ENCODE data around the gene CALN1. TPM values are rescaled to one million over a fixed set of nuclear protein-coding genes. Genes with fewer than 3 reads are reported as not detected.

CALN1 gene
- total RNA-seq, 1 donor from 2014 or later, result not detected

DNA sequence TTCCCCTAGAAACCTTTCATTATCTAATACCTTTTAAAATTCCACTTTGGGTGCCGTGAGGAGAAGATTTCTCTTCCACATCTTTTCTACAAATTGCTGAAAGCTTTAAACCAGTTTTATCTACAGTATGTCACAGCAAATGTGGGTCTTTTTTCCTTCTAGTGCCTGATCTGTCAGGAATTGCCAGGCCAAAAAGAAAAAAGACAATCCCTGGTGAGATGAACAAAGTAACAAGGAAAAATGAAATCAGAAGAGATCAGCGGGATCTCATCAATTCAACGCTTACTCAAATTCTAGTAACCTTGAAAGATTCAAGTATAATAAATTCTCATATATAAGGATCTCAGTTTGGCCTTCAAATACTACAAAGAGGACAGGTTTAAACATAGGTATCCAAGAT, 449.5 kb downstream of the CALN1 start:
- H3K27me3 Mint-ChIP-seq (ENCODE audit: unreplicated experiment), result no peaks in the 10 kb centered on the region
- no peaks in the 10 kb centered on the region for H3K36me3 Mint-ChIP-seq (ENCODE audit: unreplicated experiment)
- no peaks in the 10 kb centered on the region for H3K4me1 Mint-ChIP-seq (ENCODE audit: unreplicated experiment)
- peaks cover 20% of the 10 kb centered on the region for H3K9me3 Mint-ChIP-seq (ENCODE audit: unreplicated experiment)
- TF ChIP-seq, protein P1, sequence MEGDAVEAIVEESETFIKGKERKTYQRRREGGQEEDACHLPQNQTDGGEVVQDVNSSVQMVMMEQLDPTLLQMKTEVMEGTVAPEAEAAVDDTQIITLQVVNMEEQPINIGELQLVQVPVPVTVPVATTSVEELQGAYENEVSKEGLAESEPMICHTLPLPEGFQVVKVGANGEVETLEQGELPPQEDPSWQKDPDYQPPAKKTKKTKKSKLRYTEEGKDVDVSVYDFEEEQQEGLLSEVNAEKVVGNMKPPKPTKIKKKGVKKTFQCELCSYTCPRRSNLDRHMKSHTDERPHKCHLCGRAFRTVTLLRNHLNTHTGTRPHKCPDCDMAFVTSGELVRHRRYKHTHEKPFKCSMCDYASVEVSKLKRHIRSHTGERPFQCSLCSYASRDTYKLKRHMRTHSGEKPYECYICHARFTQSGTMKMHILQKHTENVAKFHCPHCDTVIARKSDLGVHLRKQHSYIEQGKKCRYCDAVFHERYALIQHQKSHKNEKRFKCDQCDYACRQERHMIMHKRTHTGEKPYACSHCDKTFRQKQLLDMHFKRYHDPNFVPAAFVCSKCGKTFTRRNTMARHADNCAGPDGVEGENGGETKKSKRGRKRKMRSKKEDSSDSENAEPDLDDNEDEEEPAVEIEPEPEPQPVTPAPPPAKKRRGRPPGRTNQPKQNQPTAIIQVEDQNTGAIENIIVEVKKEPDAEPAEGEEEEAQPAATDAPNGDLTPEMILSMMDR (IDR thresholded peaks at IDR 0.05), result no peak
- no peak overlapping the region for H3K27ac Mint-ChIP-seq (ENCODE audit: unreplicated experiment)
- no peak for DNase-seq (ENCODE audit: extremely low spot score, unreplicated experiment)
- H3K4me3 Mint-ChIP-seq (ENCODE audit: unreplicated experiment), result no peak overlapping the region

- H3K27me3 Mint-ChIP-seq (ENCODE audit: unreplicated experiment), result no peaks in the 10 kb centered on the region
- DNase-seq (ENCODE audit: extremely low spot score, unreplicated experiment), result no peak
- H3K9me3 Mint-ChIP-seq (ENCODE audit: unreplicated experiment), result peaks cover 25% of the 10 kb centered on the region
- TF ChIP-seq, protein P1 (IDR thresholded peaks at IDR 0.05), result no peak
- no peak overlapping the region for H3K27ac Mint-ChIP-seq (ENCODE audit: unreplicated experiment)
- H3K36me3 Mint-ChIP-seq (ENCODE audit: unreplicated experiment), result no peaks in the 10 kb centered on the region
- no peaks in the 10 kb centered on the region for H3K4me1 Mint-ChIP-seq (ENCODE audit: unreplicated experiment)
- no peak overlapping the region for H3K4me3 Mint-ChIP-seq (ENCODE audit: unreplicated experiment)
These were observed 450.9 kb downstream of the CALN1 start for GRCh38 chr7:71961283-71961682.

DNA sequence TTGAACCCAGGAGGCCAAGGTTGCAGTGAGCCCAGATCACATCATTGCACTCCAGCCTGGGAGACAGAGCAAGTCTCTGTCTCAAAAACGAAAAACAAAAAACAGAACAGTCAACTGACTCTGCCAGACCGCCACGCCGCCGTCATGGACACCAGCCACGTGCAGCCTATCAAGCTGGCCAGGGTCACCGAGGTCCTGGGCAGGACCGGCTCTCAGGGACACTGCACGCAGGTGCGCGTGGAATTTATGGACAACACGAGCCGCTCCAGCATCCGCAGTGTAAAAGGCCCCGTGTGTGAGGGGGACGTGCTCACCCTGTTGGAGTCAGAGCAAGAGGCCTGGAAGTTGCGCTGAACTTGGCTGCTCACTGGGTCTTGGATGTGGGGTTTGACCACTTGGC, 470.0 kb downstream of the CALN1 start:
- no peak for DNase-seq (ENCODE audit: extremely low spot score, unreplicated experiment)
- Mint-ChIP-seq H3K9me3 (ENCODE audit: unreplicated experiment) (peaks cover 39% of the 10 kb centered on the region), H3K4me1 (ENCODE audit: unreplicated experiment) (no peaks in the 10 kb centered on the region), H3K27ac (ENCODE audit: unreplicated experiment) (no peak overlapping the region), H3K4me3 (ENCODE audit: unreplicated experiment) (no peak overlapping the region), H3K36me3 (ENCODE audit: unreplicated experiment) (no peaks in the 10 kb centered on the region), H3K27me3 (ENCODE audit: unreplicated experiment) (no peaks in the 10 kb centered on the region)
- TF ChIP-seq, protein P1 (IDR thresholded peaks at IDR 0.05), result no peak

GRCh38 chr7:71937840-71938371, 474.2 kb downstream of the CALN1 start:
- Mint-ChIP-seq H3K36me3 (ENCODE audit: unreplicated experiment) (no peaks in the 10 kb centered on the region), H3K4me3 (ENCODE audit: unreplicated experiment) (no peak overlapping the region), H3K9me3 (ENCODE audit: unreplicated experiment) (peaks cover 58% of the 10 kb centered on the region), H3K27ac (ENCODE audit: unreplicated experiment) (no peak overlapping the region), H3K27me3 (ENCODE audit: unreplicated experiment) (no peaks in the 10 kb centered on the region), H3K4me1 (ENCODE audit: unreplicated experiment) (no peaks in the 10 kb centered on the region)
- no peak for DNase-seq (ENCODE audit: extremely low spot score, unreplicated experiment)
- TF ChIP-seq, protein P1 (IDR thresholded peaks at IDR 0.05), result no peak

DNA sequence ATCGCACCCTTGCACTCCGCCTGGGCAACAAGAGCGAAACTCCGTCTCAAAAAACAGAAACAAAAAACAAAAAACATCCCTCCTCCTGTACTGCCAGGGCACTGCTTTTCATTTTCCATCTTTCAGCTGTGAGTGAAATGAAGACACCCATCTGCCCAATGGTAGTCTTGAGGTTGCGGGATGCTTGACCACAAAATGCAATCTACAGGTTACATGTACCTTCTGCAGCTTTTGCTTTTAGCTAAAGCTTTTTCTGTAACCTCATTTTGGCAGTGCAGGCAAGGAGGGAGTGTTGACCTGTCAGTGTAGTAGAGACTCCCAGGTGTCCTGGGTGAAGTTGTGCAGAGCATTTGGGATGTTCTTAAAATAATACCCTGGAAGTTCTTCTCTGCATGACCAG, 476.5 kb downstream of the CALN1 start:
- Mint-ChIP-seq H3K27me3 (ENCODE audit: unreplicated experiment) (no peaks in the 10 kb centered on the region), H3K4me1 (ENCODE audit: unreplicated experiment) (no peaks in the 10 kb centered on the region), H3K4me3 (ENCODE audit: unreplicated experiment) (no peak overlapping the region), H3K27ac (ENCODE audit: unreplicated experiment) (no peak overlapping the region), H3K36me3 (ENCODE audit: unreplicated experiment) (no peaks in the 10 kb centered on the region), H3K9me3 (ENCODE audit: unreplicated experiment) (peaks cover 48% of the 10 kb centered on the region)
- TF ChIP-seq, protein P1 (IDR thresholded peaks at IDR 0.05), result no peak
- no peak for DNase-seq (ENCODE audit: extremely low spot score, unreplicated experiment)

All from osteocyte (in vitro differentiated cells).